Spleen (tissue), 7 donors: ENCODE measurements around the gene HOXA6.

ENCODE experiments used
- POLR2A ChIP-seq, 3 donors: fragments of 450-650 bp; IDR thresholded peaks; one replicate each; pipeline ENCODE4 v1.5.1; 2017; ENCODE audit warnings: antibody characterized with exemption in 3 of 3, mild to moderate bottlenecking in 1 of 3
- TF ChIP-seq, protein P1 (sequence below), 11 experiments: fragments of 200-600 bp in 7 of 11; fragments of 450-650 bp in 4 of 11; sonication (generic) in 4 of 11; IDR thresholded peaks in 8 of 11; conservative IDR thresholded peaks in 3 of 11; 1 replicate in 7 of 11; 2 replicates in 4 of 11; pipeline versions ENCODE4 v1.4.0 to v1.8.0; 2016 to 2021; ENCODE audit warnings: antibody characterized with exemption in 11 of 11, inconsistent platforms in 4 of 11, mild to moderate bottlenecking in 1 of 11
- donor health status: DM: no; HTN: no; CAD: no; lungs with moderate emphysema.
- donor health status: DM: no; HTN: no; CAD: no.
- donor health status: DM: no; HTN: no; CAD: no.

DNA sequence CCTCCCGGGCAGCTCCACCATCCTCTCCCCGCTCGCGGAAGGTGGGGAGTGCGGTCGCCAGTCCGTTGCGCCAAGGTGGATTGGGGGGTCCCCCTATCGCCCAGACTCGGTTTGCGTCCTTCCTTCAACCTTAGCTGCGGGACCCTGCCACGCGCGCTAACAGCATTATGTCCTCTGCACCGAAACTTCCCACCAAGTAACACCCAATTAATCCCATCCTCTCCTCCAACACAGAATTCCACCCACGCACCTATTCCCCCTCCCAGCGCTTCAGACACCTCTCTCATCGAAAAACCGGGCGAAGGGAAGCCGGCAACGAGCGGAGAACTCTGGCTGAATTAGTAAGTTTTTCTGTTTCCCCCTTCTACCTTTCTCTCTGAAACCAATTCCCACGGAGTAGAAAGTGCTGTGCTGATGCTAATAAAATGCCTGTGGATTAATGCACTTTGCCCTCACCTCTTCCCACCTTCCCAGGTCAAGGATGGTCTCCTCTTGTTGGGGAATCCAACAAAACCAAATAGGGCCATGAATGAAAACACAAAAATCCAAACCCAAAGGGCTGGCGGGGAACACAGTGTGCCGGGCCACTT is 3.9 kb upstream of the HOXA6 start:
- no peak for TF ChIP-seq POLR2A (IDR thresholded peaks at IDR 0.05)
- TF ChIP-seq, protein P1, sequence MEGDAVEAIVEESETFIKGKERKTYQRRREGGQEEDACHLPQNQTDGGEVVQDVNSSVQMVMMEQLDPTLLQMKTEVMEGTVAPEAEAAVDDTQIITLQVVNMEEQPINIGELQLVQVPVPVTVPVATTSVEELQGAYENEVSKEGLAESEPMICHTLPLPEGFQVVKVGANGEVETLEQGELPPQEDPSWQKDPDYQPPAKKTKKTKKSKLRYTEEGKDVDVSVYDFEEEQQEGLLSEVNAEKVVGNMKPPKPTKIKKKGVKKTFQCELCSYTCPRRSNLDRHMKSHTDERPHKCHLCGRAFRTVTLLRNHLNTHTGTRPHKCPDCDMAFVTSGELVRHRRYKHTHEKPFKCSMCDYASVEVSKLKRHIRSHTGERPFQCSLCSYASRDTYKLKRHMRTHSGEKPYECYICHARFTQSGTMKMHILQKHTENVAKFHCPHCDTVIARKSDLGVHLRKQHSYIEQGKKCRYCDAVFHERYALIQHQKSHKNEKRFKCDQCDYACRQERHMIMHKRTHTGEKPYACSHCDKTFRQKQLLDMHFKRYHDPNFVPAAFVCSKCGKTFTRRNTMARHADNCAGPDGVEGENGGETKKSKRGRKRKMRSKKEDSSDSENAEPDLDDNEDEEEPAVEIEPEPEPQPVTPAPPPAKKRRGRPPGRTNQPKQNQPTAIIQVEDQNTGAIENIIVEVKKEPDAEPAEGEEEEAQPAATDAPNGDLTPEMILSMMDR (IDR thresholded peaks at IDR 0.05 in 8 of 11, conservative IDR thresholded peaks at IDR 0.05 in 3 of 11) = no peak
